GM06990 (cell line): ENCODE data around the gene SEC22A.
"Not testable (repeated sequence)": the region's sequence is repeated elsewhere in the genome, so short reads cannot be mapped to it uniquely, and the experiment has no call there.

Source experiments
- DNase-seq: peaks from one replicate; pipeline ENCODE4 v3.0.0-alpha.2; 2011; ENCODE audit not compliant: insufficient read length; ENCODE audit errors: extremely low read depth
- H3K27me3 ChIP-seq: replicated peaks from 2 replicates; pipeline ENCODE4 v1.6.0; 2011; ENCODE audit warnings: low read length; ENCODE audit not compliant: control insufficient read depth, insufficient read depth
- H3K36me3 ChIP-seq: 2 replicates; pipeline ENCODE4 v1.5.1; 2011; ENCODE audit warnings: low read length; ENCODE audit not compliant: control insufficient read depth, insufficient read depth
- H3K4me3 ChIP-seq: replicated peaks from 2 replicates; pipeline ENCODE4 v1.5.1; 2011; ENCODE audit warnings: low read depth, mild to moderate bottlenecking, control low read depth, low read length
- CTCF ChIP-seq: IDR thresholded peaks from 2 replicates; pipeline ENCODE4 v1.5.1; 2011; ENCODE audit warnings: low read length, control low read depth, mild to moderate bottlenecking, inconsistent platforms; ENCODE audit not compliant: insufficient read depth, poor library complexity, severe bottlenecking

The SEC22A gene

DNA sequence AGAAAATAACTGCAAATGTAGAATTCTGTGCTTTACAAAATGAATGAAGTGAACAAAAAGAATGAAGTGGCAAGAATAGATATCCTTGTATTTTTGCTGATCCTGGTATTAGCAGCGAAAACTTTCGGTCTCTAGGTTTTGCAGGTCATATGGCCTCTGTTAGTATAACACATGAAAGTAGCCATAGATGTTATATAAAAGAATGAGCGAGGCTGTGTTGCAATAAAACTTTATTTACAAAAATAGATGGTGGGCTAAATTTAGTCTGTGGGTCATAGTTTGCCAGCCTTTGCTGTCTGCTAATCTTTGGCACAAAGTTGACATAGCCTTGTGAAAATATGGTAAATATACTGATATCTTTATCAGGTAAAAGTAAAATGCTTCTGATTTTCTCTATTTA, 35.2 kb downstream of the SEC22A start:
- DNase-seq: no peak
- Histone ChIP-seq H3K27me3 (no peaks in the 10 kb centered on the region), H3K36me3 (no peaks in the 10 kb centered on the region), H3K4me3 (no peak overlapping the region)
- TF ChIP-seq CTCF: no peak

DNA sequence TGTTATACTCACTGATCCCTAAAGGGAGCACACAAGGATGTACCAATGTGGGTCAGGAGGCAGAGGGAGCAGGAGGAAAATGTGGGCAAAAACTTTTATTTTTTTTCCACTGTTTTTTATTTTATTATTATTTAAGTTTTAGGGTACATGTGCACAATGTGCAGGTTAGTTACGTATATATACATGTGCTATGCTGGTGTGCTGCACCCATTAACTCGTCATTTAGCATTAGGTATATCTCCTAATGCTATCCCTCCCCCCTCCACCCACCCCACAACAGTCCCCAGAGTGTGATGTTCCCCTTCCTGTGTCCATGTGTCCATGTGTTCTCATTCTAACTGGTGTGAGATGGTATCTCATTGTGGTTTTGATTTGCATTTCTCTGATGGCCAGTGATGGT, 37.4 kb downstream of the SEC22A start:
- H3K4me3 ChIP-seq, H3K36me3 ChIP-seq, DNase-seq, H3K27me3 ChIP-seq: not testable (repeated sequence)

DNA sequence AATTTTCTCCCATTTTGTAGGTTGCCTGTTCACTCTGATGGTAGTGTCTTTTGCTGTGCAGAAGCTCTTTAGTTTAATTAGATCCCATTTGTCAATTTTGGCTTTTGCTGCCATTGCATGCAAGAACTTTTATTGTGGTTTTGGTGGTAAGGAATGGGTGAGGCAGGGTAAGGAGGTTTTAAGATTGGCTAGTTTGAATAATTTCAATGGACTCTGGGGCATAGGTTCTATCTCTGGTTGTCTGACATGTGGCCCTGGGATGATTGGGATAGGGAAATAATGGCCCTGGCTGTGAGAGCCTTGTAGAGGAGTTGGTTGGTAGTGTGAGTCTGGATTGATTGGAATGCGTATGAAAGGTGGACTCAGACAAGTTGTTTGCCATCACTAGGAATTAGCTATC, 38.0 kb downstream of the SEC22A start:
- DNase-seq: no peak
- Histone ChIP-seq H3K4me3 (no peak overlapping the region), H3K36me3 (no peaks in the 10 kb centered on the region; the same call in 1 of the 2 replicates), H3K27me3 (no peaks in the 10 kb centered on the region)
- TF ChIP-seq CTCF: no peak

- H3K36me3 ChIP-seq: peaks cover 1% of the 10 kb centered on the region
Observed at GRCh38 chr3:123244128-123244527, 42.4 kb downstream of the SEC22A start.

DNA sequence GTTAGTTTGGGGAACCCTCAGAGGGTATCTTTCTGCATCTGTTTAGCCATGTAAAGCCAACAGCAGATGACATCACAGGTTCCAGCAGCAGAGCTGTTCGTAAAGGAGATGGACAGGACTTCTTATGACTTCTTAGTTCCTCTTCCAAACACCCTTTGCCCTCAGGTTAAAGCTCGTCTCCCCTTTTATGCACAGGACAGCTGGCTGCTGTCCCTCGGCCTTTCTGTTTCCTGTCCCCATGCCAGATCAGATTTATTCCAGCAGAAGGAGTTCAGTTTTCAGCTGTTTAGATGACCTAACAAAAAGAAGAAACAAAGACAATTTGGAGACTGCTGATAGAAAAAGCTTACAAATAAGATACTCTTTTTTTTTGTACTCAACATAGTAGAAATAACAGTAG, 45.1 kb downstream of the SEC22A start:
- H3K4me3 ChIP-seq: no peak overlapping the region
- no peak for DNase-seq
- TF ChIP-seq CTCF: no peak
- peaks cover 1% of the 10 kb centered on the region for H3K36me3 ChIP-seq
- no peaks in the 10 kb centered on the region for H3K27me3 ChIP-seq

More at GRCh38 chr3:123244128-123244527, 42.4 kb downstream of the SEC22A start:
- Histone ChIP-seq H3K27me3 (no peaks in the 10 kb centered on the region), H3K4me3 (no peak overlapping the region)
- DNase-seq: no peak
- no peak for TF ChIP-seq CTCF

GRCh38 chr3:123256256-123256655, 54.5 kb downstream of the SEC22A start:
- no peak for DNase-seq
- TF ChIP-seq CTCF: no peak
- Histone ChIP-seq H3K27me3 (no peaks in the 10 kb centered on the region), H3K36me3 (no peaks in the 10 kb centered on the region), H3K4me3 (no peak overlapping the region)
